Kidney (tissue), 14 donors: ENCODE results near the gene NKD2. TPM values are rescaled to one million over a fixed set of nuclear protein-coding genes. Genes with fewer than 3 reads are reported as not detected.

Source experiments
- DNase-seq, 5 donors: peaks; one replicate each; pipeline ENCODE4 v3.0.0-alpha.2; 2013 to 2020
- FAIRE-seq: peaks from 2 replicates; lab custom pipeline; 2012; peaks lifted over from hg19 to GRCh38; lab: Jason Lieb, UNC
- H3K27ac ChIP-seq, 2 donors: one replicate each; pipeline ENCODE4 v1.7.0; 2013; ENCODE audit warnings: low read depth in 2 of 2, low read length in 2 of 2, inconsistent platforms in 1 of 2
- H3K27me3 ChIP-seq: one replicate; pipeline ENCODE4 v1.7.1; 2013; ENCODE audit warnings: low read length, inconsistent platforms; ENCODE audit not compliant: control insufficient read depth, insufficient read depth
- H3K36me3 ChIP-seq, 3 donors: one replicate each; pipeline versions ENCODE4 v1.7.0 to v1.7.1; 2013; ENCODE audit warnings: low read length in 3 of 3, control low read depth in 1 of 3, inconsistent platforms in 1 of 3; ENCODE audit not compliant: insufficient read depth in 3 of 3, control insufficient read depth in 2 of 3
- H3K4me1 ChIP-seq, 3 donors: one replicate each; pipeline versions ENCODE4 v1.7.0 to v1.7.1; 2013; ENCODE audit warnings: low read length in 3 of 3, inconsistent platforms in 1 of 3, low read depth in 1 of 3; ENCODE audit not compliant: control insufficient read depth in 2 of 3, insufficient read depth in 2 of 3
- H3K4me3 ChIP-seq, 3 donors: one replicate each; pipeline versions ENCODE4 v1.7.0 to v1.8.1; 2013; ENCODE audit warnings: low read length in 3 of 3, control low read depth in 1 of 3, inconsistent platforms in 1 of 3
- H3K9ac ChIP-seq, 3 donors: one replicate each; pipeline versions ENCODE4 v1.7.0 to v1.7.1; 2013; ENCODE audit warnings: low read length in 3 of 3, control low read depth in 1 of 3, inconsistent platforms in 1 of 3
- H3K9me3 ChIP-seq, 3 donors: one replicate each; pipeline versions ENCODE4 v1.7.0 to v1.7.1; 2013; ENCODE audit warnings: low read length in 3 of 3, control low read depth in 1 of 3, inconsistent platforms in 1 of 3; ENCODE audit not compliant: control insufficient read depth in 2 of 3, insufficient read depth in 1 of 3
- CTCF ChIP-seq: IDR thresholded peaks from 3 replicates; pipeline ENCODE4 v1.5.1; 2012; ENCODE audit warnings: mild to moderate bottlenecking, moderate library complexity, borderline replicate concordance; ENCODE audit not compliant: insufficient read depth; ENCODE audit errors: extremely low read depth
- intact Hi-C: fragments of 100-400 bp; cut with DNase I; formaldehyde crosslinking; loops from one replicate; pipeline ENCODE4 v1.11.1; 2022
- polyA plus RNA-seq: library from polyadenylated mRNA; stranded (reverse); fragments of 350-450 nt; fragmentation: Illumina TruSeq; extraction: RNeasy Lipid Tissue Mini Kit (QIAGEN cat#74804); gene quantifications from one replicate; pipeline ENCODE4 v1.2.3, GENCODE V29; 2014; ENCODE audit warnings: low read depth, low replicate concordance; ENCODE audit not compliant: insufficient read depth
- total RNA-seq: library from RNA; stranded (reverse); fragmentation: NEBNext Ultra II Directional; extraction: Animal tissue kit (Norgen Biotek cat#: 25700); gene quantifications from one replicate; pipeline ENCODE4 v1.2.1, GENCODE V29; 2021
- donor health status: control.
- donor health status: control.
- donor health status: control.
- donor health status: control.
- donor health status: control.
- donor health status: DM: yes; HTN: yes; CAD: no.
- donor health status: Normal renal cell carcinoma (clear cell type).

Gene NKD2
- total and polyA plus RNA-seq, 2 donors from 2014 or later, result 7.9 to 14.1 TPM

GRCh38 chr5:1056611-1057484, 48.2 kb downstream of the NKD2 start:
- no peak overlapping the region for H3K27ac ChIP-seq
- intact Hi-C loops, result no loop called here
- H3K4me1 ChIP-seq, result peaks cover 0 to 4% (median 0%) of the 10 kb centered on the region in 3 donors
- H3K9me3 ChIP-seq, result no peaks in the 10 kb centered on the region
- H3K27me3 ChIP-seq, result no peaks in the 10 kb centered on the region
- no peak for TF ChIP-seq CTCF
- H3K36me3 ChIP-seq, result peaks cover 3 to 48% (median 32%) of the 10 kb centered on the region in 3 donors
- no peak overlapping the region for H3K4me3 ChIP-seq
- FAIRE-seq (no peak), DNase-seq (peak in 1 of 5 donors; percentile 71)
- H3K9ac ChIP-seq, result no peak overlapping the region

DNA sequence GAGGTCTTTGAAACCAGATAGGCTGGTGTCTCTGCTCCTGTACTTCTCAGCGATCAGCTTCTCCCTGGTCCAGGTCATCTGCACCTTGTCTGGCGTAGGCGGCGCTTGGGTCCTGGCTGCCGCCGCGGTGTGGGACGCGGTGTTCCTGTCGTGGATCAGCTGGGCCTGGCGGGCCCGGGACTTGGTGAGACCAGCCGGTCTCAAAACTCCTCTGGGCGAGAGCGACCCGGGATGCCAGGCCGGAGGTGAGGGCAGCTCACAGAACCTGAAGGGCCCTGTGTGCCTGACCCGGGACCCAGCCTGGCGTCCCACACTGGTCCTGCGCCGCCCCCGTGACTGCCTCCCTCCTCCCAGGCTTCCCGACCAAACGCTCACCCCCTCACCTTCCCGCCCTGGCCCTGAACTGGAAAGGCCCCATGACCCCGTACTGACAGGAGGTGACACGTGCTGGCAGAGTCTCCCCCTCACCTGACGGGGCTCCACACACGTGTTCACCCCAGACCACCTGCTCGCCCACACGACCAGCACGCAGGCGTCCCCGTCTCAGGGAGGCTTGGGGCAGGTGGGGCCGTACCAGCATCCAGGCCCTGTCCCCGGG, 49.0 kb downstream of the NKD2 start:
- Histone ChIP-seq H3K27ac (no peak overlapping the region), H3K36me3 (peaks cover 3 to 46% (median 25%) of the 10 kb centered on the region in 3 donors), H3K4me3 (no peak overlapping the region), H3K9me3 (no peaks in the 10 kb centered on the region), H3K9ac (no peak overlapping the region), H3K27me3 (no peaks in the 10 kb centered on the region), H3K4me1 (peaks cover 0 to 4% (median 0%) of the 10 kb centered on the region in 3 donors)
- no peak for TF ChIP-seq CTCF
- peak in 1 of 5 donors; percentile 62 for DNase-seq
- intact Hi-C loops, result no loop called here
- FAIRE-seq, result no peak

- peak in 1 of 5 donors; percentile 59 for DNase-seq
- no peak for TF ChIP-seq CTCF
- no peaks in the 10 kb centered on the region for H3K27me3 ChIP-seq
Observed at GRCh38 chr5:1058083-1058945, 49.7 kb downstream of the NKD2 start.

More at GRCh38 chr5:1058083-1058945, 49.7 kb downstream of the NKD2 start:
- Histone ChIP-seq H3K9ac (no peak overlapping the region), H3K4me1 (peaks cover 0 to 4% (median 0%) of the 10 kb centered on the region in 3 donors), H3K4me3 (no peak overlapping the region), H3K9me3 (no peaks in the 10 kb centered on the region), H3K27ac (no peak overlapping the region), H3K36me3 (peaks cover 3 to 44% (median 23%) of the 10 kb centered on the region in 3 donors)
- FAIRE-seq, result no peak
- intact Hi-C loops, result no loop called here
